Suprapubic skin (tissue), 4 donors: ENCODE results near the gene C1orf226. TPM values are rescaled to one million over a fixed set of nuclear protein-coding genes. Genes with fewer than 3 reads are reported as not detected.

ENCODE experiments used
- DNase-seq, 2 donors: peaks; one replicate each; pipeline ENCODE4 v3.0.0-alpha.2; 2019; ENCODE audit warnings: low spot score in 2 of 2
- H3K27ac ChIP-seq: fragments of 200-600 bp; sonication (generic); one replicate; pipeline ENCODE4 v1.5.1; 2019
- H3K27me3 ChIP-seq: fragments of 200-600 bp; sonication (generic); one replicate; pipeline ENCODE4 v1.5.1; 2019
- H3K36me3 ChIP-seq: fragments of 200-600 bp; sonication (generic); one replicate; pipeline ENCODE4 v1.5.1; 2019
- H3K4me1 ChIP-seq: fragments of 200-600 bp; sonication (generic); one replicate; pipeline ENCODE4 v1.5.1; 2019
- H3K4me3 ChIP-seq: fragments of 200-600 bp; sonication (generic); one replicate; pipeline ENCODE4 v1.5.1; 2019; ENCODE audit warnings: mild to moderate bottlenecking
- H3K9me3 ChIP-seq: fragments of 200-600 bp; sonication (generic); one replicate; pipeline ENCODE4 v1.5.1; 2019
- CTCF ChIP-seq, 2 donors: fragments of 200-600 bp in 1 of 2; fragments of 450-650 bp in 1 of 2; sonication (generic) in 1 of 2; IDR thresholded peaks; one replicate each; pipeline ENCODE4 v1.5.1; 2016 to 2019; ENCODE audit warnings: antibody characterized with exemption in 2 of 2, mild to moderate bottlenecking in 1 of 2, moderate library complexity in 1 of 2
- EP300 ChIP-seq: sonication (generic); formaldehyde crosslinking; IDR thresholded peaks from one replicate; pipeline ENCODE4 v1.6.1; 2017; ENCODE audit warnings: antibody characterized with exemption
- POLR2A ChIP-seq, 2 donors: fragments of 450-650 bp; IDR thresholded peaks; one replicate each; pipeline ENCODE4 v1.6.1; 2017; ENCODE audit warnings: antibody characterized with exemption in 2 of 2, mild to moderate bottlenecking in 2 of 2, moderate library complexity in 2 of 2
- POLR2AphosphoS5 ChIP-seq, 3 donors: sonication (generic); formaldehyde crosslinking; IDR thresholded peaks; one replicate each; pipeline ENCODE4 v1.6.1; 2017; ENCODE audit warnings: antibody characterized with exemption in 3 of 3
- WGBS: methylation state at CpG from one replicate; pipeline ENCODE4 v1.1.5; 2018; 5-methylcytosine and 5-hydroxymethylcytosine counted together
- total RNA-seq, 4 donors: library from RNA; depleted of rRNA; stranded (reverse); fragments of >200 nt; gene quantifications; one replicate each; pipeline ENCODE4 v1.1.0, GENCODE V29; 2016

Gene C1orf226
- total RNA-seq, 4 donors from 2014 or later = 3.1 to 14.0 (median 8.9) TPM

GRCh38 chr1:162353078-162353477 lies 28.4 kb upstream of the C1orf226 start:
- no peak for TF ChIP-seq POLR2AphosphoS5 (IDR thresholded peaks at IDR 0.05)
- no peak for TF ChIP-seq CTCF (IDR thresholded peaks at IDR 0.05)
- no peak for TF ChIP-seq EP300
- TF ChIP-seq POLR2A (IDR thresholded peaks at IDR 0.05) = no peak
- Histone ChIP-seq H3K27me3 (no peaks in the 10 kb centered on the region), H3K9me3 (no peaks in the 10 kb centered on the region), H3K27ac (no peak overlapping the region), H3K4me1 (peaks cover 4% of the 10 kb centered on the region), H3K4me3 (no peak overlapping the region), H3K36me3 (no peaks in the 10 kb centered on the region)
- WGBS = 87% methylated on average over 9 of the region's 9 CpGs
- no peak for DNase-seq

GRCh38 chr1:162353702-162354101 lies 27.8 kb upstream of the C1orf226 start:
- TF ChIP-seq EP300 (no peak), POLR2AphosphoS5 (IDR thresholded peaks at IDR 0.05) (no peak), POLR2A (IDR thresholded peaks at IDR 0.05) (no peak), CTCF (IDR thresholded peaks at IDR 0.05) (no peak)
- Histone ChIP-seq H3K4me3 (no peak overlapping the region), H3K9me3 (no peaks in the 10 kb centered on the region), H3K36me3 (no peaks in the 10 kb centered on the region), H3K27me3 (no peaks in the 10 kb centered on the region), H3K27ac (no peak overlapping the region), H3K4me1 (peaks cover 4% of the 10 kb centered on the region)
- WGBS = 84% methylated on average over 5 of the region's 5 CpGs
- DNase-seq = no peak

GRCh38 chr1:162357681-162358266 lies 23.8 kb upstream of the C1orf226 start:
- no peak for TF ChIP-seq EP300
- TF ChIP-seq CTCF (IDR thresholded peaks at IDR 0.05) = peak in 1 of 2 donors; percentile 33
- Histone ChIP-seq H3K36me3 (no peaks in the 10 kb centered on the region), H3K9me3 (no peaks in the 10 kb centered on the region), H3K4me1 (no peaks in the 10 kb centered on the region), H3K27ac (no peak overlapping the region), H3K4me3 (no peak overlapping the region), H3K27me3 (no peaks in the 10 kb centered on the region)
- DNase-seq = no peak
- WGBS = 54% methylated on average over 5 of the region's 5 CpGs

GRCh38 chr1:162358928-162359327 lies 22.6 kb upstream of the C1orf226 start:
- no peak for DNase-seq
- WGBS = 81% methylated on average over 1 of the region's 1 CpG
- Histone ChIP-seq H3K27ac (no peak overlapping the region), H3K9me3 (no peaks in the 10 kb centered on the region), H3K36me3 (no peaks in the 10 kb centered on the region), H3K27me3 (no peaks in the 10 kb centered on the region), H3K4me1 (no peaks in the 10 kb centered on the region), H3K4me3 (no peak overlapping the region)
- TF ChIP-seq CTCF (IDR thresholded peaks at IDR 0.05) (no peak), POLR2AphosphoS5 (IDR thresholded peaks at IDR 0.05) (no peak)

GRCh38 chr1:162359523-162360236 lies 21.8 kb upstream of the C1orf226 start:
- 91% methylated on average over 10 of the region's 10 CpGs for WGBS
- no peak overlapping the region for H3K4me3 ChIP-seq
- H3K27me3 ChIP-seq = no peaks in the 10 kb centered on the region
- TF ChIP-seq POLR2A (IDR thresholded peaks at IDR 0.05) = no peak
- TF ChIP-seq EP300 = no peak
- no peak for TF ChIP-seq CTCF (IDR thresholded peaks at IDR 0.05)
- no peak for TF ChIP-seq POLR2AphosphoS5 (IDR thresholded peaks at IDR 0.05)
- no peaks in the 10 kb centered on the region for H3K9me3 ChIP-seq
- no peak for DNase-seq
- no peaks in the 10 kb centered on the region for H3K4me1 ChIP-seq
- no peak overlapping the region for H3K27ac ChIP-seq
- no peaks in the 10 kb centered on the region for H3K36me3 ChIP-seq
